ENCODE results near the gene DDX49.
"Not testable (repeated sequence)": the region's sequence is repeated elsewhere in the genome, so short reads cannot be mapped to it uniquely, and the experiment has no call there.

DDX49 gene

GRCh38 chr19:18942692-18943091 is 23.2 kb downstream of the DDX49 start:
- no peak for DNase-seq

GRCh38 chr19:18943465-18943864 is 23.9 kb downstream of the DDX49 start:
- no peak for DNase-seq

DNA sequence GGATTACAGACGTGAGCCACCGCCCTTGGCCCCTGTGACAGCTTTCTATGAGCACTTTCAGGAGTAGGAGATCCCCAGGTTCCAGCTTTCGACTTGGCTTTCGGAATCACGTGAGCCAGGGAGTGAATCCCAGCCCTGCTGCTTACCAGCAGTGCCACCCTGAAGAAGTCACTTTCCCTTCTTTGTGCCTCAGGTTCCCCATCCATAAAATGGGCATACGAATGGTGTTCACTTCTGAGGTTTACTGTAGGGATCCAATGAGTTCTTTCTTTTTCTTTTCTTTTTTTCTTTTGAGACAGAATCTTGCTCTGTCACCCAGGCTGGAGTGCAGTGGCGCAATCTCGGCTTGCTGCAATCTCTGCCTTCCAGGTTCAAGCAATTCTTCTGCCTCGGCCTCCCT is 25.8 kb downstream of the DDX49 start:
- DNase-seq, result no peak

DNA sequence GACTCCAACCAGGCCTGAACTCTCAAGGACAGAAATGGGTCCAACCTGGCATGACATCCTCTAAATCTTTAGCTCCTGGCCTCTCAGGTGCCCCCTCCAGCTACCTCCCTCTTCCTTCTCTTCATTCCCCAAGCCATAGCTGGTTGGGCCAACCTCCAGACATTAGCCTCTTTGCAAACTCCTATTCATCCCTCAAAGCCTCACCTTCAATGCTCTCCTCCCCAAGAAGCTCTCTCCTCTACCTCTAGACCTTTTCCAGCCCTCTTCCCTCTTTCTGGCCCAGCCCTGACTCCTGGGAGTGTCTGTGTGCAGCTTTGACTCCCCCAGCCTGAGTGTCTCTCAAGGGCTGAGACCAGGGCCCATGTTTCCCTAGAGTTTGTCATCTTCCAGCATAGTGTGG is 26.8 kb downstream of the DDX49 start:
- DNase-seq, result no peak

DNA sequence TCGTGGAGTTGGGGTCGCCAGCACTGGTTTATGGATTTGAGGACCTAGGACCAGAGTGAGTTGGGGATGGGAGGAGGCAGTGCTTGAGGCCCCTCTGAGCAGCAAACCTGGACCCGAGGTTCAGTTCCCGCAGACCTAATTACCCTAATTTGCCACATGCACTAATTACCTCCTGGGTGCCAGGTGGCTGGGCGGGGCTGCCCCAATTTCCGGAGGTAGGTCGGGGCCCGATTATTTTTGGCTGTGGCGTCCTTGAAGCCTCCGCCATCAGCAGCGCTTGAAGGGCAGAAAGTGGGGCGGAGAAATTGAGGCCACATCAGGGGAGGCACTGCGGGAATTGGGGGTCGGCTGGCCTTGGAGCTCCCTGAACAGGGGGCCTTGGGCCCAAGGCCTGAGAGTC is 27.4 kb downstream of the DDX49 start:
- DNase-seq, result no peak

DNA sequence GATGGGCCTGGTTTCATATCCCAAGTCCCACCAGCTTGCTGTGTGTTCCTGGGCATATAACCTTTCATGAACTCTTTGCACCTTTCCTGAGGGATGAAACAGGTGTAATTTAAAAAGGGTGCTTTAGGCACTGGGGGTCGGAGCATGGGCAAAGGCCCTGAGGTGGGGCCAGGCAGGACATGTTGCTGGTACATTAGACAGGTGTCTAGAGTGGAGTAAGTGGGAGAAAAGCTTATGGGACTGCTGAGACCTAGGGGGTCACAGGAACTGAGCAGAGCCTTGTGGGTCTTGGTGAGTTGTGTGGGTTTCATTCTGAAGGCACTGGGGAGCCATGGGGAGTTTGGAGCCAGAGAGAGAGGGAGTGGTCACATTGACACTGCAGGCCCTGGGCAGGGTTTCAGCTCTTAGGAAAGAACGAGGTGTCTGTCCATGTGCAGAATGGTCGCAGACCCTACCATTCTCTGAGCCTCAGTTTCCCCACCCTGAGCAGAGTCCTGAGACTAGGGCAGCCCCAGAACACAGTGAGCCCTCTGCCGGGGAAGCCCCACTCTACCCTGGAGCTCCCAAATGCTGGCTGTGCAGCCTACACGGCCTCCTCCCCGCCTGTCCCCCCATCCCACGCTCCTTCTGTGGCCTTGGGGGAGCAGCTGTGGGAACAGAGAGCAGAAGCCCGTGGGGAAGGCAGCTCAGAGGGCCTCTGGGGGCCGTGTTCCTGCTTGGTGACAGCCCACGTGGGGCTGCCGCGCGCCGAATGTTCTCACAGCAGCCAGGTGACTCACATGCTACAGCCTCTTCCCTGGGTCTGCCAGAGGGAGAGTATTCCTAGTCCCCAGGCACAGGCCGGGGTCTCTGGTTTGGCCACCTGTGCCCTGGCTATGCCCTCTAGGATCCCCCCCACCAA is 28.8 kb downstream of the DDX49 start:
- DNase-seq, result no peak

GRCh38 chr19:18948976-18949356 is 29.5 kb downstream of the DDX49 start:
- no peak for DNase-seq

DNA sequence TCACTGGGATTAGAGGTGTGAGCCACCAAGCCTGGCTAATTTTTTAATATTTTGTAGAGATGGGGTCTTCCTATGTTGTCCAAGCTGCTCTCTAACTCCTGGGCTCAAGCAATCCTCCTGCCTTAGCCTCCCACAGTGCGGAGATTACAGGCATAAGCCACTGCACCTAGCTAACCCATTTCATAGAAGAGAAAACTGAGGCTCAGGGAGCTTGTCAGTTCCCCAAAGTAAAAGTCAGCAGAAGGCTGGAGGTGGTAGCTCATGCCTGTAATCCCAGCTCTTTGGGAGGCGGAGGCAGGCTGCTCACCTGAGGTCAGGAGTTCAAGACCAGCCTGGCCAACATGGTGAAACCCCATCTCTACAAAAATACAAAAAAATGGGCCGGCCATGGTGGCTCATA is 30.3 kb downstream of the DDX49 start:
- DNase-seq, result no peak

- DNase-seq, result no peak
Observed at GRCh38 chr19:18951721-18952281, 32.3 kb downstream of the DDX49 start.

GRCh38 chr19:18952364-18953003 is 33.0 kb downstream of the DDX49 start:
- DNase-seq, result not testable (repeated sequence)

DNA sequence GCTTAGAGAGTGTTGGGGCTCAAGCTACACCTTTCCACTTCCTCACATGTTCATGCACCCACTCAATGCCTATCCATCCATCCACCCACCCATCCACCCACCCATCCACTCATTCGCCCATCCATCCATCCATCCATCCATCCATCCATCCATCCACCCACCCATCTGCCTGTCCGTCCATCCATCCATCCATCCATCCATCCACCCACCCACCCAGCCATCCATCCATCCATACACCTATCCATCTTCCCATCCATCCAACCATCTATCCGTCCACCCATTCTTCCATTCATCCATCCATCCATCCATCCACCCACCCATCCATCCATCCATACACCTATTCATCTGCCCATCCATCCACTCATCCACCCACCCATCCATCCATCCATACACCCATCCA is 34.6 kb downstream of the DDX49 start:
- no peak for DNase-seq

- DNase-seq, result no peak
Observed at GRCh38 chr19:18955042-18955441, 35.5 kb downstream of the DDX49 start.

- DNase-seq, result no peak
Observed at GRCh38 chr19:18960370-18960769, 40.9 kb downstream of the DDX49 start.

- DNase-seq, result no peak
Observed at GRCh38 chr19:18961767-18962620, 42.5 kb downstream of the DDX49 start.

DNA sequence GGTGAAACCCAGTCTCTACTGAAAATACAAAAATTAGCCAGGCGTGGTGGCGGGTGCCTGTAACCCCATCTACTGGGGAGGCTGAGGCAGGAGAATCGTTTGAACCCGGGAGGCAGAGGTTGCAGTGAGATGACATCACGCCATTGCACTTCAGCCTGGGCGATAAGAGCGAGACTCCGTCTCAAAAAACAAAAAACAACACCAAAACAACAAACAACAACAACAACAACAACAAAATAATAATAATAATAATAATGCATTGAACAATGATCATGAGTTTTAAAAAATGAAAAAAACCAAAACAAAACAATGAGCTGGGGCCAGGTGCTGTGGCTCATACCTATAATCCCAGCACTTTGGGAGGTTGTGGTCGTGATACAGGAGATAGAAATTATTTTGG is 44.6 kb downstream of the DDX49 start:
- no peak for DNase-seq

- no peak for DNase-seq
Observed at GRCh38 chr19:18966307-18966706, 46.8 kb downstream of the DDX49 start.

GRCh38 chr19:18967358-18968146 is 48.0 kb downstream of the DDX49 start:
- DNase-seq, result no peak

DNA sequence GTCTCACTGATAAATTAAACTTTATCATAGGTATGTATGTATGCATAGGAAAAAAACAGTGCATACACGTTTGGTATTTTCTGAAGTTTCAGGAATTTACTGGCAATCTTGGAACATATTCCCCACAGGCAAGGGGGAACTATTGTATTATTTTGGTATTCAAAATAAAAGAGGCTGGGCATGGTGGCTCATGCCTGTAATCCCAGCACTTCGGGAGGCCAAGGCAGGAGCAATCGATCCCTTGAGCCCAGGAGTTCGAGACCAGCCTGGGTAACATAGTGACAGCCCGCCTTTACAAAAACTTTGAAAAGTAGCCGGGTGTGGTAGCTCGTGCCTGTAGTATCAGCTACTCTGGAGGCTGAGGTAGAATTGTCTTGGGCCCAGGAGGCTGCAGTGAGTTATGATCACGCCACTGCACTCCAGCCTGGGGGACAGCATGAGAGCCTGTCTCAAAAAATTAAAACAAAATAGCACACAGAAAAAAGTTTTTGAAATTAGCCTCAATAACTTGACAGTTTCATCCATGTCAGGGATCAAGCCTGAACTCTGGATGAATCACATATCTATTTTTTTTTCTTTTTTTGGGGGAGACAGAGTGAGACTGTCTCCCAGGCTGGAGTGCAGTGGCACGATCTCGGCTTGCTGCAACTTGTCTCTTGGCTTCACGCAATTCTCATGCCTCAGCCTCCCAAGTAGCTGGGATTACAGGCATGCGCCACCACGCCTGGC is 50.6 kb downstream of the DDX49 start:
- no peak for DNase-seq

GRCh38 chr19:18972301-18972811 is 52.8 kb downstream of the DDX49 start:
- DNase-seq, result no peak

- no peak for DNase-seq
Observed at GRCh38 chr19:18972851-18973250, 53.3 kb downstream of the DDX49 start.

DNA sequence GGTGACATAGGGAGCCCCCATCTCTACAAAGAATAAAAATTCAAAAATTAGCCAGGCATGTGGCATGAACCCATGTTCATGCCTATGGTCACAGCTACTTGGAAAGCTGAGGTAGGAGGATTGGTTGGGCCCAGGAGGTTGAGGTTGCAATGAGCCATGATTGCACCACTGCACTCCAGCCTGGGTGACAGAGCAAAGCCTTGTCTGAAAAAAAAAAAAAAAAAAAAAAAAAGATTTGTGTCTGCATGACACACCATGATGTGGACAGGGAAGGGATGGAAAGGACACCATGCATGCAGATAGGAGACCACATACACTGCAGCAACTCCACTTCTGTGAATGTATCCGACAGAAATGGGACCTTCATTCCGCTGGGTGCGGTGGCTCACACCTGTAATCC is 55.5 kb downstream of the DDX49 start:
- DNase-seq, result no peak
